GM23248 (cell line): ENCODE measurements around the gene KRTAP12-2. TPM values are rescaled to one million over a fixed set of nuclear protein-coding genes. Genes with fewer than 3 reads are reported as not detected.
"Not testable (repeated sequence)": the region's sequence is repeated elsewhere in the genome, so short reads cannot be mapped to it uniquely, and the experiment has no call there.

Source experiments
- DNase-seq: peaks from one replicate; pipeline ENCODE4 v3.0.0-alpha.2; 2015
- H2AFZ ChIP-seq: fragments of 200-600 bp; sonication (generic); 2 replicates; pipeline ENCODE4 v1.6.1; 2016; ENCODE audit warnings: antibody characterized with exemption
- H3F3A ChIP-seq: fragments of 200-600 bp; sonication (generic); 2 replicates; pipeline ENCODE4 v1.6.1; 2016; ENCODE audit warnings: mild to moderate bottlenecking, antibody characterized with exemption, mixed run types; ENCODE audit not compliant: insufficient read depth
- H3K27ac ChIP-seq: fragments of 200-600 bp; sonication (generic); 2 replicates; pipeline ENCODE4 v1.5.1; 2016; ENCODE audit warnings: mild to moderate bottlenecking
- H3K27me3 ChIP-seq: fragments of 200-600 bp; sonication (generic); replicated peaks from 2 replicates; pipeline ENCODE4 v1.6.1; 2016; ENCODE audit warnings: mild to moderate bottlenecking; ENCODE audit not compliant: insufficient read depth
- H3K36me3 ChIP-seq: fragments of 200-600 bp; sonication (generic); 2 replicates; pipeline ENCODE4 v1.6.1; 2016; ENCODE audit warnings: low read depth, mild to moderate bottlenecking
- H3K4me1 ChIP-seq: fragments of 200-600 bp; sonication (generic); 2 replicates; pipeline ENCODE4 v1.6.1; 2016; ENCODE audit warnings: mild to moderate bottlenecking; ENCODE audit not compliant: insufficient read depth
- H3K4me2 ChIP-seq: fragments of 200-600 bp; sonication (generic); one replicate; pipeline ENCODE4 v1.6.1; 2016; ENCODE audit warnings: mild to moderate bottlenecking; ENCODE audit not compliant: unreplicated experiment
- H3K4me3 ChIP-seq: fragments of 200-600 bp; sonication (generic); 2 replicates; pipeline ENCODE4 v1.5.1; 2016; ENCODE audit warnings: mild to moderate bottlenecking
- H3K79me2 ChIP-seq: fragments of 200-600 bp; sonication (generic); 2 replicates; pipeline ENCODE4 v1.6.1; 2016; ENCODE audit warnings: mild to moderate bottlenecking; ENCODE audit not compliant: insufficient read depth
- H3K9ac ChIP-seq: fragments of 200-600 bp; sonication (generic); 2 replicates; pipeline ENCODE4 v1.6.1; 2016; ENCODE audit warnings: mild to moderate bottlenecking
- H3K9me2 ChIP-seq: fragments of 200-600 bp; sonication (generic); 2 replicates; pipeline ENCODE4 v1.6.1; 2016; ENCODE audit warnings: mixed run types, mild to moderate bottlenecking, moderate library complexity; ENCODE audit not compliant: insufficient read depth
- H3K9me3 ChIP-seq: fragments of 200-600 bp; sonication (generic); one replicate; pipeline ENCODE4 v1.6.1; 2017; ENCODE audit warnings: low read depth
- H4K20me1 ChIP-seq: fragments of 200-600 bp; sonication (generic); 2 replicates; pipeline ENCODE4 v1.6.0; 2016; ENCODE audit not compliant: insufficient read depth
- EZH2 ChIP-seq: fragments of 200-600 bp; sonication (generic); IDR thresholded peaks from 2 replicates; pipeline ENCODE4 v1.6.1; 2018; ENCODE audit warnings: antibody characterized with exemption, mild to moderate bottlenecking; ENCODE audit not compliant: insufficient read depth, poor library complexity, severe bottlenecking
- EZH2phosphoT487 ChIP-seq: fragments of 200-600 bp; sonication (generic); IDR thresholded peaks from 2 replicates; pipeline ENCODE4 v1.6.1; 2018; ENCODE audit warnings: antibody characterized with exemption, moderate library complexity, mild to moderate bottlenecking, low read depth; ENCODE audit not compliant: insufficient read depth
- WGBS, 2 experiments: methylation state at CpG; one replicate each; pipeline ENCODE4 v1.1.6; 2015 to 2017; ENCODE audit warnings: low lambda C conversion rate in 2 of 2, low coverage in 1 of 2; ENCODE audit errors: missing lambda C conversion rate in 2 of 2; 5-methylcytosine and 5-hydroxymethylcytosine counted together
- in situ Hi-C: fragments of 300-500 bp; cut with MboI; formaldehyde crosslinking; loops from 2 replicates; pipeline ENCODE4 v1.15.0; 2020
- polyA plus RNA-seq: library from polyadenylated mRNA; unstranded; fragments of >200 nt; fragmentation: Nextera tagmentation; extraction: Ambion mirVana; gene quantifications from 2 replicates; pipeline ENCODE4 v1.2.1, GENCODE V29; 2016
- total RNA-seq: library from RNA; depleted of rRNA; stranded (reverse); fragments of >200 nt; shearing (Covaris generic); gene quantifications from 2 replicates; pipeline ENCODE4 v1.2.3, GENCODE V29; 2014

KRTAP12-2 gene
- total and polyA plus RNA-seq, 2 experiments from 2014 or later, result not detected

GRCh38 chr21:44670642-44671432, 4.1 kb upstream of the KRTAP12-2 start:
- no peak overlapping the region for H3K27ac ChIP-seq
- no peak overlapping the region for H2AFZ ChIP-seq
- H3F3A ChIP-seq, result no peaks in the 10 kb centered on the region
- H3K4me2 ChIP-seq, result no peak overlapping the region
- WGBS, 2 experiments, result 19 to 25% methylated on average over 3 of the region's 3 CpGs
- no peaks in the 10 kb centered on the region for H3K4me1 ChIP-seq
- DNase-seq, result no peak
- H3K79me2 ChIP-seq, result no peaks in the 10 kb centered on the region
- no peaks in the 10 kb centered on the region for H3K9me3 ChIP-seq
- no peaks in the 10 kb centered on the region for H3K36me3 ChIP-seq
- TF ChIP-seq EZH2phosphoT487, result no peak
- TF ChIP-seq EZH2, result no peak
- H3K9me2 ChIP-seq, result no peaks in the 10 kb centered on the region
- no peak overlapping the region for H3K4me3 ChIP-seq
- no peaks in the 10 kb centered on the region for H4K20me1 ChIP-seq
- H3K27me3 ChIP-seq, result peaks cover 16% of the 10 kb centered on the region; the same call in 1 of the 2 replicates
- in situ Hi-C loops, result no loop called here
- no peak overlapping the region for H3K9ac ChIP-seq

GRCh38 chr21:44667612-44668011, 885 bp upstream of the KRTAP12-2 start:
- no peak for DNase-seq
- Histone ChIP-seq H2AFZ (no peak overlapping the region), H3K27ac (no peak overlapping the region), H3K9me2 (no peaks in the 10 kb centered on the region), H3K79me2 (no peaks in the 10 kb centered on the region), H3K4me1 (no peaks in the 10 kb centered on the region), H4K20me1 (no peaks in the 10 kb centered on the region), H3K27me3 (0 out of 2 replicates have a peak, but pooled peaks cover 9% of the 10 kb centered on the region), H3K4me2 (no peak overlapping the region), H3K4me3 (no peak overlapping the region), H3K36me3 (no peaks in the 10 kb centered on the region), H3K9ac (no peak overlapping the region), H3K9me3 (no peaks in the 10 kb centered on the region), H3F3A (no peaks in the 10 kb centered on the region)
- TF ChIP-seq EZH2phosphoT487 (no peak), EZH2 (no peak)
- 5 to 18% methylated on average over 1 of the region's 1 CpG for WGBS, 2 experiments
- in situ Hi-C loops, result no loop called here

GRCh38 chr21:44664691-44665090, 2.0 kb downstream of the KRTAP12-2 start:
- no peaks in the 10 kb centered on the region for H3K79me2 ChIP-seq
- WGBS, 2 experiments, result 29 to 31% methylated on average over 5 of the region's 5 CpGs
- no peaks in the 10 kb centered on the region for H3F3A ChIP-seq
- no peaks in the 10 kb centered on the region for H4K20me1 ChIP-seq
- in situ Hi-C loops, result no loop called here
- TF ChIP-seq EZH2 (no peak), EZH2phosphoT487 (no peak)
- H3K36me3 ChIP-seq, result no peaks in the 10 kb centered on the region
- no peak overlapping the region for H3K9ac ChIP-seq
- H3K4me3 ChIP-seq, result no peak overlapping the region
- no peaks in the 10 kb centered on the region for H3K9me2 ChIP-seq
- no peak overlapping the region for H2AFZ ChIP-seq
- no peaks in the 10 kb centered on the region for H3K9me3 ChIP-seq
- H3K27me3 ChIP-seq, result peaks cover 9% of the 10 kb centered on the region; the same call in 1 of the 2 replicates
- no peaks in the 10 kb centered on the region for H3K4me1 ChIP-seq
- no peak overlapping the region for H3K27ac ChIP-seq
- no peak for DNase-seq
- no peak overlapping the region for H3K4me2 ChIP-seq

- H3K27me3 ChIP-seq, H3K9me2 ChIP-seq, H3F3A ChIP-seq, H3K36me3 ChIP-seq, H3K4me3 ChIP-seq, H3K4me2 ChIP-seq, H4K20me1 ChIP-seq, H3K27ac ChIP-seq, H3K4me1 ChIP-seq, H3K9me3 ChIP-seq, H3K9ac ChIP-seq, in situ Hi-C loops, DNase-seq, H3K79me2 ChIP-seq, H2AFZ ChIP-seq: not testable (repeated sequence)
- 31 to 33% methylated on average over 7 of the region's 7 CpGs for WGBS, 2 experiments
Measured at GRCh38 chr21:44661567-44661966, 5.2 kb downstream of the KRTAP12-2 start.
